Activated gamma-delta T cell treated with anti-CD3 and anti-CD28 coated beads, Interleukin-2, amount 50 U/mL, for 16 hours (primary cell): Measurements from ENCODE around the gene MYG1.

Source experiments
- DNase-seq: peaks from one replicate; pipeline ENCODE4 v3.0.0-alpha.2; 2020; ENCODE audit warnings: low read depth

Gene MYG1

GRCh38 chr12:53299454-53300180, at the start of gene MYG1:
Gene MYG1 (plus strand): TSS chr12:53299695. CDS start chr12:53299738, 43 bp downstream.
- DNase-seq, result peak; percentile 68

- peak; percentile 42 for DNase-seq
Measured at GRCh38 chr12:53251477-53252348, 47.8 kb upstream of the MYG1 start.

- no peak for DNase-seq
Measured at GRCh38 chr12:53252349-53252916, 47.1 kb upstream of the MYG1 start.

GRCh38 chr12:53253298-53253697, 46.2 kb upstream of the MYG1 start:
- no peak for DNase-seq

GRCh38 chr12:53254816-53255545, 44.5 kb upstream of the MYG1 start:
- DNase-seq, result no peak

- DNase-seq, result no peak
Measured at GRCh38 chr12:53255996-53256395, 43.5 kb upstream of the MYG1 start.

GRCh38 chr12:53258541-53259539, 40.7 kb upstream of the MYG1 start:
- no peak for DNase-seq

- DNase-seq, result no peak
Measured at GRCh38 chr12:53259891-53260290, 39.6 kb upstream of the MYG1 start.

- no peak for DNase-seq
Measured at GRCh38 chr12:53265783-53266182, 33.7 kb upstream of the MYG1 start.

GRCh38 chr12:53267306-53267998, 32.0 kb upstream of the MYG1 start:
- DNase-seq, result no peak

- DNase-seq, result peak; percentile 72
Measured at GRCh38 chr12:53267999-53268629, 31.4 kb upstream of the MYG1 start, which contains the start of gene ESPL1. Gene ESPL1 (plus strand): TSS chr12:53268299. CDS start chr12:53268767, 468 bp downstream.

GRCh38 chr12:53268630-53269562, 30.6 kb upstream of the MYG1 start:
- no peak for DNase-seq

- DNase-seq, result no peak
Measured at GRCh38 chr12:53274445-53274844, 25.1 kb upstream of the MYG1 start.

GRCh38 chr12:53276511-53276910, 23.0 kb upstream of the MYG1 start:
- no peak for DNase-seq

GRCh38 chr12:53277981-53278380, 21.5 kb upstream of the MYG1 start:
- DNase-seq, result no peak

GRCh38 chr12:53279283-53279869, 20.1 kb upstream of the MYG1 start:
- DNase-seq, result no peak

GRCh38 chr12:53279888-53280498, 19.5 kb upstream of the MYG1 start:
- DNase-seq, result no peak

GRCh38 chr12:53286448-53286847, 13.0 kb upstream of the MYG1 start:
- DNase-seq, result no peak
